HepG2 (cell line): ENCODE data around the gene COQ5. TPM values are rescaled to one million over a fixed set of nuclear protein-coding genes. Genes with fewer than 3 reads are reported as not detected.

Experiments used
- ARID2 ChIP-seq: sonication (generic); formaldehyde crosslinking; IDR thresholded peaks from 2 replicates; pipeline ENCODE4 v1.8.1; 2022; ENCODE audit warnings: mild to moderate bottlenecking, missing genetic modification reagents, borderline replicate concordance
- ESRRA ChIP-seq: sonication (generic); formaldehyde crosslinking; IDR thresholded peaks from 2 replicates; pipeline ENCODE4 v1.5.1; 2020; ENCODE audit warnings: mild to moderate bottlenecking, low read depth, missing genetic modification reagents
- FLYWCH1 ChIP-seq: sonication (generic); formaldehyde crosslinking; IDR thresholded peaks from 2 replicates; pipeline ENCODE4 v1.8.1; 2023; ENCODE audit warnings: mild to moderate bottlenecking, missing genetic modification reagents
- HOXD1 ChIP-seq: sonication (generic); formaldehyde crosslinking; IDR thresholded peaks from 2 replicates; pipeline ENCODE4 v1.5.0; 2020; ENCODE audit warnings: missing genetic modification reagents
- KLF13 ChIP-seq: sonication (generic); formaldehyde crosslinking; IDR thresholded peaks from 2 replicates; pipeline ENCODE4 v1.4.0; 2020; ENCODE audit warnings: mild to moderate bottlenecking, missing genetic modification reagents
- SALL1 ChIP-seq: sonication (generic); formaldehyde crosslinking; IDR thresholded peaks from 2 replicates; pipeline ENCODE4 v1.8.0; 2022; ENCODE audit warnings: mild to moderate bottlenecking, missing genetic modification reagents
- XRCC5 ChIP-seq: fragments of 200-400 bp; formaldehyde crosslinking; optimal IDR thresholded peaks from 2 replicates; pipeline ENCODE3; 2017; ENCODE audit warnings: mild to moderate bottlenecking, low read length
- ZNF570 ChIP-seq: sonication (generic); formaldehyde crosslinking; IDR thresholded peaks from 2 replicates; pipeline ENCODE4 v1.4.0; 2020; ENCODE audit warnings: mild to moderate bottlenecking, missing genetic modification reagents, borderline replicate concordance
- ZNF607 ChIP-seq: sonication (generic); formaldehyde crosslinking; IDR thresholded peaks from 2 replicates; pipeline ENCODE4 v1.5.1; 2020; ENCODE audit warnings: missing genetic modification reagents, mild to moderate bottlenecking, borderline replicate concordance
- ZNF619 ChIP-seq: sonication (generic); formaldehyde crosslinking; IDR thresholded peaks from 2 replicates; pipeline ENCODE4 v1.4.0; 2020; ENCODE audit warnings: mild to moderate bottlenecking, missing genetic modification reagents
- ZNF720 ChIP-seq: sonication (generic); formaldehyde crosslinking; IDR thresholded peaks from 2 replicates; pipeline ENCODE4 v1.4.0; 2020; ENCODE audit warnings: missing genetic modification reagents
- ZSCAN9 ChIP-seq: IDR thresholded peaks from 2 replicates; pipeline ENCODE4 v1.6.1; 2016; ENCODE audit warnings: borderline replicate concordance
- polyA plus RNA-seq, 8 experiments: library from polyadenylated mRNA; depleted of rRNA in 3 of 8; stranded (reverse) in 7 of 8; unstranded in 1 of 8; fragments of >200 nt; fragmentation: Illumina TruSeq in 4 of 8; extraction: Trizol in 4 of 8; gene quantifications; 2 replicates each; pipeline versions ENCODE4 v1.2.1 to v1.2.3, GENCODE V29; 2011 to 2016; ENCODE audit warnings: low read depth in 4 of 8, missing spikeins in 1 of 8, mixed read lengths in 1 of 8; ENCODE audit not compliant: insufficient read depth in 1 of 8
- total RNA-seq, 5 experiments: library from RNA; depleted of rRNA; stranded (reverse); fragments of >200 nt; fragmentation: Illumina TruSeq; extraction: Trizol; gene quantifications; 2 replicates each; pipeline ENCODE4 v1.2.3, GENCODE V29; 2016; ENCODE audit warnings: low read depth in 1 of 5
- TF ChIP-seq, protein P1 (sequence below): sonication (generic); formaldehyde crosslinking; IDR thresholded peaks from 2 replicates; pipeline ENCODE4 v1.4.0; 2020; ENCODE audit warnings: missing genetic modification reagents, borderline replicate concordance
- TF ChIP-seq, protein P2 (sequence below): sonication (generic); formaldehyde crosslinking; IDR thresholded peaks from 2 replicates; pipeline ENCODE4 v1.4.0; 2020; ENCODE audit warnings: mild to moderate bottlenecking, low read depth, missing genetic modification reagents

Gene COQ5
- total and polyA plus RNA-seq, 2 of the 13 experiments (the other 11 are each of a cell fraction or from before 2014, with no cell fraction given), result 36.4 to 41.5 TPM

DNA sequence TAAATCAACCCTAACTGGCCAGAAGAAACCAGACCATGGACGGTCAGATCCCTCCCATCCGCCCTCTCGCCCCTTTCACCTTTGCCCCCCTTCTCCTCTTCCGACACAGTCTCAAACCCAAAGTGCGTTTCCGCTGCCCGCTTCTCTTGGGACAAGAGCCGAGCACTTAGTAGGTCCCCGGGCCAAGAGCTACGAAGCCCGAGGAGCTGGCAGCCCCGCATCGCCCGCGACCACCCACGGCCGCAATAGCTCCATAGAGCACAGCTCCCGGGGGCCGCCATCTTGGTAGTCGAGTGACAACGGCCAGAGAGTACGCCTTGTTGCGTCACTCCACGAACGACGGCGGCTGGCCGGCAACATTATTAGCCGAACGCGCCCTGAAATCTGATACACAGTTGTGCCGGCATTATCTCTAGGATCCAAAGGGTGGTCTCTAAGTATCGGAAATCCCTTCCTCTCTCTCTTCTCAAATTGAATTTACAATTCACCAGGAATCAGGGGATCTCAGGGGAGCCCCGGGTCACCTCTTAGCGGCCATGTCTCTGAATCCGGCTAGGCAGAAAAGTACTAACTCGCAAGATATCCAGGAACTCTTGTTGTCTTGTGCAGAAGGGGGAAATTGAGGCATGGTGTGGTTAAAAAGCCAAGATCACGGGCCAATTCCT, at the start of gene COQ5 (continued):
- TF ChIP-seq SALL1, result peak; percentile 90
- no peak; the same call in 1 of the 2 replicates for TF ChIP-seq ZSCAN9 (CRISPR knock-in tag)
- TF ChIP-seq KLF13 (CRISPR knock-in tag), result no peak
- TF ChIP-seq XRCC5, result peak; percentile 25
- TF ChIP-seq, protein P1, sequence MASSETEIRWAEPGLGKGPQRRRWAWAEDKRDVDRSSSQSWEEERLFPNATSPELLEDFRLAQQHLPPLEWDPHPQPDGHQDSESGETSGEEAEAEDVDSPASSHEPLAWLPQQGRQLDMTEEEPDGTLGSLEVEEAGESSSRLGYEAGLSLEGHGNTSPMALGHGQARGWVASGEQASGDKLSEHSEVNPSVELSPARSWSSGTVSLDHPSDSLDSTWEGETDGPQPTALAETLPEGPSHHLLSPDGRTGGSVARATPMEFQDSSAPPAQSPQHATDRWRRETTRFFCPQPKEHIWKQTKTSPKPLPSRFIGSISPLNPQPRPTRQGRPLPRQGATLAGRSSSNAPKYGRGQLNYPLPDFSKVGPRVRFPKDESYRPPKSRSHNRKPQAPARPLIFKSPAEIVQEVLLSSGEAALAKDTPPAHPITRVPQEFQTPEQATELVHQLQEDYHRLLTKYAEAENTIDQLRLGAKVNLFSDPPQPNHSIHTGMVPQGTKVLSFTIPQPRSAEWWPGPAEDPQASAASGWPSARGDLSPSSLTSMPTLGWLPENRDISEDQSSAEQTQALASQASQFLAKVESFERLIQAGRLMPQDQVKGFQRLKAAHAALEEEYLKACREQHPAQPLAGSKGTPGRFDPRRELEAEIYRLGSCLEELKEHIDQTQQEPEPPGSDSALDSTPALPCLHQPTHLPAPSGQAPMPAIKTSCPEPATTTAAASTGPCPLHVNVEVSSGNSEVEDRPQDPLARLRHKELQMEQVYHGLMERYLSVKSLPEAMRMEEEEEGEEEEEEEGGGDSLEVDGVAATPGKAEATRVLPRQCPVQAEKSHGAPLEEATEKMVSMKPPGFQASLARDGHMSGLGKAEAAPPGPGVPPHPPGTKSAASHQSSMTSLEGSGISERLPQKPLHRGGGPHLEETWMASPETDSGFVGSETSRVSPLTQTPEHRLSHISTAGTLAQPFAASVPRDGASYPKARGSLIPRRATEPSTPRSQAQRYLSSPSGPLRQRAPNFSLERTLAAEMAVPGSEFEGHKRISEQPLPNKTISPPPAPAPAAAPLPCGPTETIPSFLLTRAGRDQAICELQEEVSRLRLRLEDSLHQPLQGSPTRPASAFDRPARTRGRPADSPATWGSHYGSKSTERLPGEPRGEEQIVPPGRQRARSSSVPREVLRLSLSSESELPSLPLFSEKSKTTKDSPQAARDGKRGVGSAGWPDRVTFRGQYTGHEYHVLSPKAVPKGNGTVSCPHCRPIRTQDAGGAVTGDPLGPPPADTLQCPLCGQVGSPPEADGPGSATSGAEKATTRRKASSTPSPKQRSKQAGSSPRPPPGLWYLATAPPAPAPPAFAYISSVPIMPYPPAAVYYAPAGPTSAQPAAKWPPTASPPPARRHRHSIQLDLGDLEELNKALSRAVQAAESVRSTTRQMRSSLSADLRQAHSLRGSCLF (CRISPR knock-in tag), result no peak
- TF ChIP-seq FLYWCH1 (CRISPR knock-in tag), result no peak
- TF ChIP-seq ESRRA (CRISPR knock-in tag), result no peak
- TF ChIP-seq, protein P2, sequence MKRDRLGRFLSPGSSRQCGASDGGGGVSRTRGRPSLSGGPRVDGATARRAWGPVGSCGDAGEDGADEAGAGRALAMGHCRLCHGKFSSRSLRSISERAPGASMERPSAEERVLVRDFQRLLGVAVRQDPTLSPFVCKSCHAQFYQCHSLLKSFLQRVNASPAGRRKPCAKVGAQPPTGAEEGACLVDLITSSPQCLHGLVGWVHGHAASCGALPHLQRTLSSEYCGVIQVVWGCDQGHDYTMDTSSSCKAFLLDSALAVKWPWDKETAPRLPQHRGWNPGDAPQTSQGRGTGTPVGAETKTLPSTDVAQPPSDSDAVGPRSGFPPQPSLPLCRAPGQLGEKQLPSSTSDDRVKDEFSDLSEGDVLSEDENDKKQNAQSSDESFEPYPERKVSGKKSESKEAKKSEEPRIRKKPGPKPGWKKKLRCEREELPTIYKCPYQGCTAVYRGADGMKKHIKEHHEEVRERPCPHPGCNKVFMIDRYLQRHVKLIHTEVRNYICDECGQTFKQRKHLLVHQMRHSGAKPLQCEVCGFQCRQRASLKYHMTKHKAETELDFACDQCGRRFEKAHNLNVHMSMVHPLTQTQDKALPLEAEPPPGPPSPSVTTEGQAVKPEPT (CRISPR knock-in tag), result peak; percentile 71; the same call in 1 of the 2 replicates
- no peak for TF ChIP-seq ARID2
- peak; percentile 84; the same call in 1 of the 2 replicates for TF ChIP-seq HOXD1 (CRISPR knock-in tag)
- TF ChIP-seq ZNF570 (CRISPR knock-in tag), result no peak
- no peak for TF ChIP-seq ZNF619
- TF ChIP-seq ZNF607, result peak; percentile 35; the same call in 1 of the 2 replicates
- TF ChIP-seq ZNF720 (CRISPR knock-in tag), result no peak
